OCI-LY1 (cell line): ENCODE measurements around the gene TNNT2.

ENCODE experiments used
- EZH2 ChIP-seq: fragments of 200-600 bp; sonication (generic), shearing (Covaris generic); IDR thresholded peaks from 2 replicates; pipeline ENCODE4 v1.8.0; 2017; ENCODE audit warnings: borderline replicate concordance, mixed run types, mild to moderate bottlenecking, antibody characterized with exemption, low read length, moderate library complexity, mixed read lengths
- TF ChIP-seq, protein P1 (sequence below): fragments of 200-600 bp; sonication (generic), shearing (Covaris generic); IDR thresholded peaks from 2 replicates; pipeline ENCODE4 v1.5.1; 2017; ENCODE audit warnings: mild to moderate bottlenecking, antibody characterized with exemption, low read length, moderate library complexity, mixed read lengths

DNA sequence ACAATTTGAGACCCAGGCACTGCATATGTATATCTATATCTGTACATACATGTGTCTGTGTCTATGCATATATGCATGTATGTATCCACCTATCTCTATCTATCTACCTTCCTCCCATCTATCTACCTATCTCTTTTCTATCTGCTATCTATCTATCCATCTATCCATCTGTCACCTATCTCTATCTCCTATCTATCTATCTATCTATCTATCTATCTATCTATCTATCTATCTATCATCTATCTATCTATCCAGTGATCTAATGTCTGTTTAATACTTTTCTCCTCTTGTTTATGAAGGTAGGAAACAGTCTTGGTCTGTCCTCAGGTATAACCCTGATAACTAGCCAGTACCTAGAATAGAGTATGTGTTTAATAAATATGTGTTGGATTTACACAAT is 25.9 kb downstream of the TNNT2 start:
- TF ChIP-seq, protein P1, sequence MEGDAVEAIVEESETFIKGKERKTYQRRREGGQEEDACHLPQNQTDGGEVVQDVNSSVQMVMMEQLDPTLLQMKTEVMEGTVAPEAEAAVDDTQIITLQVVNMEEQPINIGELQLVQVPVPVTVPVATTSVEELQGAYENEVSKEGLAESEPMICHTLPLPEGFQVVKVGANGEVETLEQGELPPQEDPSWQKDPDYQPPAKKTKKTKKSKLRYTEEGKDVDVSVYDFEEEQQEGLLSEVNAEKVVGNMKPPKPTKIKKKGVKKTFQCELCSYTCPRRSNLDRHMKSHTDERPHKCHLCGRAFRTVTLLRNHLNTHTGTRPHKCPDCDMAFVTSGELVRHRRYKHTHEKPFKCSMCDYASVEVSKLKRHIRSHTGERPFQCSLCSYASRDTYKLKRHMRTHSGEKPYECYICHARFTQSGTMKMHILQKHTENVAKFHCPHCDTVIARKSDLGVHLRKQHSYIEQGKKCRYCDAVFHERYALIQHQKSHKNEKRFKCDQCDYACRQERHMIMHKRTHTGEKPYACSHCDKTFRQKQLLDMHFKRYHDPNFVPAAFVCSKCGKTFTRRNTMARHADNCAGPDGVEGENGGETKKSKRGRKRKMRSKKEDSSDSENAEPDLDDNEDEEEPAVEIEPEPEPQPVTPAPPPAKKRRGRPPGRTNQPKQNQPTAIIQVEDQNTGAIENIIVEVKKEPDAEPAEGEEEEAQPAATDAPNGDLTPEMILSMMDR: no peak
- TF ChIP-seq EZH2: no peak
